ENCODE measurements around the gene PASK. TPM values are rescaled to one million over a fixed set of nuclear protein-coding genes. Genes with fewer than 3 reads are reported as not detected.

The PASK gene
- total RNA-seq, 4 donors from 2014 or later = 0.10 to 0.36 (median 0.28) TPM

- intact Hi-C loops (cut with DNase I; ENCODE audit: low total_unique reads) (no loop called here), in situ Hi-C loops (cut with MboI; ENCODE audit: low sequenced_read_pairs in 4 of 4) (no loop called here)
- Histone ChIP-seq H3K27ac (no peak overlapping the region), H3K9me3 (no peaks in the 10 kb centered on the region), H3K4me3 (no peak overlapping the region), H3K27me3 (no peaks in the 10 kb centered on the region), H3K36me3 (no peaks in the 10 kb centered on the region), H3K4me1 (no peaks in the 10 kb centered on the region)
- no peak for DNase-seq
- no peak for ATAC-seq
- TF ChIP-seq CTCF (IDR thresholded peaks at IDR 0.05 in 4 of 5, conservative IDR thresholded peaks at IDR 0.05 in 1 of 5) (no peak), POLR2A (IDR thresholded peaks at IDR 0.05) (no peak)
Measured at GRCh38 chr2:241142063-241142462, 7.2 kb downstream of the PASK start.

GRCh38 chr2:241141214-241141770, 8.0 kb downstream of the PASK start:
- in situ Hi-C loops (cut with MboI; ENCODE audit: low sequenced_read_pairs in 4 of 4) (no loop called here), intact Hi-C loops (cut with DNase I; ENCODE audit: low total_unique reads) (no loop called here)
- DNase-seq = no peak
- no peaks in the 10 kb centered on the region for H3K9me3 ChIP-seq
- H3K27ac ChIP-seq = no peak overlapping the region
- no peaks in the 10 kb centered on the region for H3K4me1 ChIP-seq
- no peaks in the 10 kb centered on the region for H3K36me3 ChIP-seq
- TF ChIP-seq POLR2A (IDR thresholded peaks at IDR 0.05) (no peak), CTCF (IDR thresholded peaks at IDR 0.05 in 4 of 5, conservative IDR thresholded peaks at IDR 0.05 in 1 of 5) (no peak)
- no peak overlapping the region for H3K4me3 ChIP-seq
- ATAC-seq = no peak
- no peaks in the 10 kb centered on the region for H3K27me3 ChIP-seq

GRCh38 chr2:241140445-241140840, 8.8 kb downstream of the PASK start:
- Histone ChIP-seq H3K36me3 (no peaks in the 10 kb centered on the region), H3K27me3 (no peaks in the 10 kb centered on the region), H3K9me3 (no peaks in the 10 kb centered on the region), H3K27ac (no peak overlapping the region), H3K4me3 (no peak overlapping the region), H3K4me1 (no peaks in the 10 kb centered on the region)
- TF ChIP-seq POLR2A (IDR thresholded peaks at IDR 0.05) = no peak
- no peak for TF ChIP-seq CTCF (IDR thresholded peaks at IDR 0.05 in 4 of 5, conservative IDR thresholded peaks at IDR 0.05 in 1 of 5)
- DNase-seq (no peak), ATAC-seq (no peak)
- intact Hi-C loops (cut with DNase I; ENCODE audit: low total_unique reads) = no loop called here
- in situ Hi-C loops (cut with MboI; ENCODE audit: low sequenced_read_pairs in 4 of 4) = no loop called here

GRCh38 chr2:241139531-241140444, 9.5 kb downstream of the PASK start:
- ATAC-seq (no peak), DNase-seq (no peak)
- in situ Hi-C loops (cut with MboI; ENCODE audit: low sequenced_read_pairs in 4 of 4) (no loop called here), intact Hi-C loops (cut with DNase I; ENCODE audit: low total_unique reads) (no loop called here)
- no peak for TF ChIP-seq POLR2A (IDR thresholded peaks at IDR 0.05)
- no peak for TF ChIP-seq CTCF (IDR thresholded peaks at IDR 0.05 in 4 of 5, conservative IDR thresholded peaks at IDR 0.05 in 1 of 5)
- H3K4me1 ChIP-seq = no peaks in the 10 kb centered on the region
- no peak overlapping the region for H3K27ac ChIP-seq
- no peaks in the 10 kb centered on the region for H3K9me3 ChIP-seq
- H3K27me3 ChIP-seq = no peaks in the 10 kb centered on the region
- no peaks in the 10 kb centered on the region for H3K36me3 ChIP-seq
- no peak overlapping the region for H3K4me3 ChIP-seq

Data from gastrocnemius medialis (tissue), 4 donors.